Measurements from ENCODE around the gene MDFIC2.

GRCh38 chr3:70227437-70227836, 85.0 kb downstream of the MDFIC2 start:
- TF ChIP-seq CTCF (IDR thresholded peaks at IDR 0.05) (no peak), POLR2A (IDR thresholded peaks at IDR 0.05) (no peak)
